Measurements from ENCODE around the gene CNTNAP4.

Gene CNTNAP4

DNA sequence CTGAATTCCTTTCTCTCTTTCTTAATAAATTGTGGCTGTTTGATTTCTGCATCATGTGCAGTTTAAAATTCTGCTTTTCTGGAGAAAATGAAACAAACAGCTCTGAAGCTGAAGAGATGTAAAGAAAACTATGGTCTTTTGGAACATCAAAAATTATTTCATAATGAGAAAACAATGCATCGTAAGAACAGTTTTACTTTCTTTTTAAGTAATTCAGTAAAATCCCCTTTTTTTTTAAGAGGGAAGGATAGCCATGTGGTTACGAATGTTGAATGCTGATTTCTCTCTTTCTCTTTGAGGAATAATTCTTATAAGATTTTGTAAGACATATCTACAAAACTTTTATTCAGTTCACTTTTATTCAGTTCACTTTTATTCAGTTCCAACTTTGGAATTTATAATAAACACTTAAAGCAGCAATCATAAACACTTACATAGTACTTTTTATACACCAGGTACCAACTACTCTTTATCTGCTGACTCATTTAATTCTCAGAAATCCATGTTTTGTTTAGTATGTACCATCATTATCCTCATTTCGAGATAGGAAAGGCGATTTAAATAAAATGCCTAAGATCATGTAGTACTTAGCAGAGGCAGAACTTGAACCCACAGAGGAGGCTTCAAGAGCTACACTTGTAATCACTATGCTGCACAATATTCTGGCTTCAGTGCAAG is 26.6 kb downstream of the CNTNAP4 start:
- Histone ChIP-seq H3K4me3 (ENCODE audit: insufficient read length, low read depth) (no peak overlapping the region), H3K36me3 (ENCODE audit: insufficient read depth, insufficient read length, low read length) (no peaks in the 10 kb centered on the region), H3K4me1 (ENCODE audit: insufficient read depth, insufficient read length) (no peaks in the 10 kb centered on the region), H3K27me3 (ENCODE audit: insufficient read depth, insufficient read length) (no peaks in the 10 kb centered on the region), H3K9me3 (ENCODE audit: insufficient read depth, low read length) (no peaks in the 10 kb centered on the region), H3K9ac (ENCODE audit: insufficient read length, low read depth) (no peak overlapping the region)
- no peak for DNase-seq (ENCODE audit: low read depth, low spot score)
- TF ChIP-seq SUZ12 (IDR thresholded peaks at IDR 0.05; ENCODE audit: extremely low read depth, insufficient read depth, insufficient read length) (no peak), ZNF274 (IDR thresholded peaks at IDR 0.05; ENCODE audit: low read depth, low read length) (no peak), YY1 (IDR thresholded peaks at IDR 0.05; ENCODE audit: insufficient read depth, insufficient read length) (no peak)

DNA sequence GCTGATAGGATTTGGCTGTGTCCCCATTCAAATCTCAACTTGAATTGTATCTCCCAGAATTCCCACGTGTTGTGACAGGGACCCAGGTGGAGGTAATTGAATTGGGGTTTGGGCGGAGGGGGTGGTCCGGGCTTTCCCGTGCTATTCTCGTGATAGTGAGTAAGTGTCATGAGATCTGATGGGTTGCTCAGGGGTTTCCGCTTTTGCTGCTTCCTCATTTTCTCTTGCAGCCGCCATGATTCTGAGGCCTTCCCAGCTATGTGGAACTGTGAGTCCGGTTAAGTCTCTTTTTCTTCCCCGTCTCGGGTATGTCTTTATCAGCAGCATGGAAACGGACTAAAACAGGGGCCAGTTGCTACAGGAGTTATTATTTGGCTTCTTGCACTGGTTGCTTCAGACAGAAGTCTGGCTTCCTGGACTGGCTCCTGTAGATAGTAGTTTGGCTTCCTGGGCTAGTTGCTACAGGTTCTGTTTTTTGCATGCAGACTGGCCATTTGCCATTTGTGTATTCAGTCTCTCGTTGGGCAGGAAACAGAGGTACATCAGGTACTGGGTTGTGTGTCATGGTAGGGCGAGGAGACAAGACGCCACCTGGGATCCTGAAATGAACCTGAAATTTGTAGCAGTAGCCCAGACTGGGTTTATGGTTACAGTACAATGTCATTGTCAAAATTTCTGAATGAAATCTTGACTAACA is 32.6 kb downstream of the CNTNAP4 start:
- Histone ChIP-seq H3K27me3 (ENCODE audit: insufficient read depth, insufficient read length) (no peaks in the 10 kb centered on the region), H3K4me3 (ENCODE audit: insufficient read length, low read depth) (no peak overlapping the region), H3K9ac (ENCODE audit: insufficient read length, low read depth) (no peak overlapping the region), H3K4me1 (ENCODE audit: insufficient read depth, insufficient read length) (no peaks in the 10 kb centered on the region), H3K36me3 (ENCODE audit: insufficient read depth, insufficient read length, low read length) (no peaks in the 10 kb centered on the region), H3K9me3 (ENCODE audit: insufficient read depth, low read length) (no peaks in the 10 kb centered on the region)
- DNase-seq (ENCODE audit: low read depth, low spot score), result no peak
- TF ChIP-seq ZNF274 (IDR thresholded peaks at IDR 0.05; ENCODE audit: low read depth, low read length) (no peak), YY1 (IDR thresholded peaks at IDR 0.05; ENCODE audit: insufficient read depth, insufficient read length) (no peak), SUZ12 (IDR thresholded peaks at IDR 0.05; ENCODE audit: extremely low read depth, insufficient read depth, insufficient read length) (no peak)

DNA sequence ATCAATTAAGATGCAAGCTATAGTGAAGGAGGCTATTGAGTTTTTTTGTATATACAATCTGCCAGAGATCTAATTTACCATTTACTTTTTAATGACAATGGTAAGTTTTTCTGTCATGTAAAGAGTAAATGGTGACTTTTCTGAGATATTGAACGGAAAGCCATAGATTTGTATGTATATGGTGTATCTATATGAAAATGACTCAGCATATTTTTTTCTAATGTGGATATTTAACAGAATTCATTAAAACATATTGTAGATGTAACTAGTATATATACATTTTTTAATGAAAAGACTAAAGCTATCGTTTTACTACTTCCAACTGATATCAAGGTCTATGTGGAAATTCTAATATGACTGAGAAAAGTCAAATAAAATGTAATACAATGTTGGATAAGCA is 34.1 kb downstream of the CNTNAP4 start:
- TF ChIP-seq YY1 (IDR thresholded peaks at IDR 0.05; ENCODE audit: insufficient read depth, insufficient read length) (no peak), ZNF274 (IDR thresholded peaks at IDR 0.05; ENCODE audit: low read depth, low read length) (no peak), SUZ12 (IDR thresholded peaks at IDR 0.05; ENCODE audit: extremely low read depth, insufficient read depth, insufficient read length) (no peak)
- Histone ChIP-seq H3K4me1 (ENCODE audit: insufficient read depth, insufficient read length) (no peaks in the 10 kb centered on the region), H3K4me3 (ENCODE audit: insufficient read length, low read depth) (no peak overlapping the region), H3K9me3 (ENCODE audit: insufficient read depth, low read length) (no peaks in the 10 kb centered on the region), H3K36me3 (ENCODE audit: insufficient read depth, insufficient read length, low read length) (no peaks in the 10 kb centered on the region), H3K9ac (ENCODE audit: insufficient read length, low read depth) (no peak overlapping the region), H3K27me3 (ENCODE audit: insufficient read depth, insufficient read length) (no peaks in the 10 kb centered on the region)
- no peak for DNase-seq (ENCODE audit: low read depth, low spot score)

DNA sequence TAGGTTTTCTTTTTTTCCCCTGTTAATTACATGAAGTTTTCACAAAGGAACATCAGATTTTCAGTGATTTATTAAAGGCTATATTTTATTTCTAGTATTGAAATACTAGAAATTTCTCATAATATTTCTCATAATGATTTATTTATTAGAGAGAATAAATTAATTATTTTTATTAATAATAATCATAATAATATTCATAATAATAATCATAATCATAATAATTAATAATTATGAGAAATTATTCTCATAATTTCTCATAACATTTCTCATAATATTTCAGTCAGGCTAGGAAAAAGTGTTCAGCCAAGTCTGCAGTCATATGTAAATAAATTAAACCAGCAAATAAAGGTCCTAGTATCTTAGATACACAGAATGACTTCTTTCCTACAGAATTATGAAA is 41.4 kb downstream of the CNTNAP4 start:
- Histone ChIP-seq H3K9me3 (ENCODE audit: insufficient read depth, low read length) (no peaks in the 10 kb centered on the region), H3K36me3 (ENCODE audit: insufficient read depth, insufficient read length, low read length) (no peaks in the 10 kb centered on the region), H3K4me1 (ENCODE audit: insufficient read depth, insufficient read length) (no peaks in the 10 kb centered on the region), H3K9ac (ENCODE audit: insufficient read length, low read depth) (no peak overlapping the region), H3K27me3 (ENCODE audit: insufficient read depth, insufficient read length) (no peaks in the 10 kb centered on the region), H3K4me3 (ENCODE audit: insufficient read length, low read depth) (no peak overlapping the region)
- no peak for DNase-seq (ENCODE audit: low read depth, low spot score)
- TF ChIP-seq SUZ12 (IDR thresholded peaks at IDR 0.05; ENCODE audit: extremely low read depth, insufficient read depth, insufficient read length) (no peak), YY1 (IDR thresholded peaks at IDR 0.05; ENCODE audit: insufficient read depth, insufficient read length) (no peak), ZNF274 (IDR thresholded peaks at IDR 0.05; ENCODE audit: low read depth, low read length) (no peak)

DNA sequence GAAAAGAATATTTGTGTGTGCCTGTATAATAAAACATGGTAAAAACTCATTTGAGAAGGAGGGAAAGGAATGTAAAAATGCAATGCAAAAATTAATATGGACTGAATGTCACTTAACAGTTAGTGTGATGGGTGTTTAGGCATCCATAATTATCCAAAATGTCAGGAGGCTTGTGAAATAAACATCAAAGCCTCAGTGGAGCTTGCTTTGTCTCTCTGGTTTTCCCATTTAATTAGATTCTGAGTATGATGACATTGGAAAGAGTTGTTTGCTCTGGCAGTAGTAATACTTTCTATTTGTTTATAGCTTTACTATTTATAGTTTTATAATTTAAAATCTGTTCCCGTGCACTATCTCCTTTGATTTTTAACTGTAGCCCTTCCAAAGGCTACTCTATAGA is 51.9 kb downstream of the CNTNAP4 start:
- H3K9me3 ChIP-seq (ENCODE audit: insufficient read depth, low read length), result no peaks in the 10 kb centered on the region
- H3K27me3 ChIP-seq (ENCODE audit: insufficient read depth, insufficient read length), result no peaks in the 10 kb centered on the region
- no peak overlapping the region for H3K9ac ChIP-seq (ENCODE audit: insufficient read length, low read depth)
- H3K4me1 ChIP-seq (ENCODE audit: insufficient read depth, insufficient read length), result no peaks in the 10 kb centered on the region
- TF ChIP-seq ZNF274 (IDR thresholded peaks at IDR 0.05; ENCODE audit: low read depth, low read length) (no peak), SUZ12 (IDR thresholded peaks at IDR 0.05; ENCODE audit: extremely low read depth, insufficient read depth, insufficient read length) (no peak), YY1 (IDR thresholded peaks at IDR 0.05; ENCODE audit: insufficient read depth, insufficient read length) (no peak)
- no peak for DNase-seq (ENCODE audit: low read depth, low spot score)
- no peaks in the 10 kb centered on the region for H3K36me3 ChIP-seq (ENCODE audit: insufficient read depth, insufficient read length, low read length)
- no peak overlapping the region for H3K4me3 ChIP-seq (ENCODE audit: insufficient read length, low read depth)

DNA sequence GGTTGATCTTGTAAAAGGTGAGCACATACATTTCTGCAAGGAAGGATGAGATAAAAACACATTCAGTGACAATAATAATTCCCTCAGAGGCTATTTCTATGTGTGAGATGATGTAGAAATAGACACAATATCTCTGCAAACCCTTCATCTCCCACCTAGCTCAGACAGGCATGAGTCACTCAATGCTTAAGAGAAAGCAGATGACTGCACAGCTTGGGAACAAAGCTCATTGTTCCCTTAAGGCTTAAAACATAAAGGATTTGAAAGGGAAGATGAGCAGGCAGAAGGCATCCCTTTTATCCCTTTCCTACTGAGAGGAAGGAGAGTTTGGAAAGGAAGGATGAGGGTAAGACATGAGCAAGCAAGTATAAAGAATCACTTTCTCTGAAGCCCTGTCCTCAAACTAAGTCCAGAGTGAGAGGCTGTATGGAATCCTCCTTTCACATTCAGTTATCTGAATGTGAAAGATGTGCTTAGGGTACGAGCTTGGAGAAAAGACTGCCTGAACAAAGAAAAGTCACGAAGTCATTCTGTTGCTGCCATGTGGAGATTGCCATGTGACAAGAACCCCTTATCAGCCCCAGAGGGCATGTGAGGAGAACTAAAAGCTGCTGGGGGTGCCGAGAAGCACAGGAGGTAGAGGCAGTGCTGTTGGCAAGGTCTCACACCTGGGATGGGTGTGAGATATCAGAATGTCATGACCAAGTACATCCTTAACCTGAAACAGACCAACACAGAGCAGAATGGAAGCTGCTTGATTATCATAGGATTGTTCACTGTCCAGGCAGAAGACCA is 58.2 kb downstream of the CNTNAP4 start:
- no peaks in the 10 kb centered on the region for H3K36me3 ChIP-seq (ENCODE audit: insufficient read depth, insufficient read length, low read length)
- no peak overlapping the region for H3K9ac ChIP-seq (ENCODE audit: insufficient read length, low read depth)
- no peak for TF ChIP-seq YY1 (IDR thresholded peaks at IDR 0.05; ENCODE audit: insufficient read depth, insufficient read length)
- TF ChIP-seq SUZ12 (IDR thresholded peaks at IDR 0.05; ENCODE audit: extremely low read depth, insufficient read depth, insufficient read length), result no peak
- TF ChIP-seq ZNF274 (IDR thresholded peaks at IDR 0.05; ENCODE audit: low read depth, low read length), result no peak
- no peaks in the 10 kb centered on the region for H3K27me3 ChIP-seq (ENCODE audit: insufficient read depth, insufficient read length)
- H3K9me3 ChIP-seq (ENCODE audit: insufficient read depth, low read length), result peaks cover 15% of the 10 kb centered on the region
- peak; percentile 42 for DNase-seq (ENCODE audit: low read depth, low spot score)
- H3K4me1 ChIP-seq (ENCODE audit: insufficient read depth, insufficient read length), result no peaks in the 10 kb centered on the region
- H3K4me3 ChIP-seq (ENCODE audit: insufficient read length, low read depth), result no peak overlapping the region

DNA sequence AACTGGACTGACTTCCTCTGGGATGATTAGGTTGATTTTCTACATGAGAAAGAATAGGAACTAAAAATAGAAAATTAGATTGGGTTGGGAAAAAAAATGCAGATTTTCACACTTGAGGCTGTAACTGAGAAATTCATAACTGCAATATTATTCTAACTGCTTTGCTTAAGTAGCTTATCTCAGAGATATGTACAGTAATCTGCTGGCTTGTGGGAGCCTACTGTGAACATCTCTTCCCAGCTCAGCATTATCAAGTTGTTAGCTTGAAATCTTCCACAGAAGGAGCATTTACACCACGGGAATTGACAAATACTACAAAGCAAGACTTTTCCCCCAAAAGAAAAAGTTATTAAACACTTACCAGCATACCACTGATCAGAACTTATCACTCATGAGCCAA is 58.9 kb downstream of the CNTNAP4 start:
- no peak overlapping the region for H3K9ac ChIP-seq (ENCODE audit: insufficient read length, low read depth)
- peaks cover 15% of the 10 kb centered on the region for H3K9me3 ChIP-seq (ENCODE audit: insufficient read depth, low read length)
- no peak for TF ChIP-seq ZNF274 (IDR thresholded peaks at IDR 0.05; ENCODE audit: low read depth, low read length)
- no peak for TF ChIP-seq YY1 (IDR thresholded peaks at IDR 0.05; ENCODE audit: insufficient read depth, insufficient read length)
- TF ChIP-seq SUZ12 (IDR thresholded peaks at IDR 0.05; ENCODE audit: extremely low read depth, insufficient read depth, insufficient read length), result no peak
- no peaks in the 10 kb centered on the region for H3K36me3 ChIP-seq (ENCODE audit: insufficient read depth, insufficient read length, low read length)
- H3K27me3 ChIP-seq (ENCODE audit: insufficient read depth, insufficient read length), result no peaks in the 10 kb centered on the region
- no peak for DNase-seq (ENCODE audit: low read depth, low spot score)
- H3K4me1 ChIP-seq (ENCODE audit: insufficient read depth, insufficient read length), result no peaks in the 10 kb centered on the region
- H3K4me3 ChIP-seq (ENCODE audit: insufficient read length, low read depth), result no peak overlapping the region

Data from NT2/D1 (cell line).